H1 (cell line): ENCODE measurements around the gene TPST2. TPM values are rescaled to one million over a fixed set of nuclear protein-coding genes. Genes with fewer than 3 reads are reported as not detected.

ENCODE experiments used
- CTCF ChIA-PET: fragments of 300-600 bp; sonication (Branson Sonifier 250); formaldehyde crosslinking; loops from one replicate; lab custom pipeline; 2021; ENCODE audit not compliant: partially characterized antibody; lab: Charles Lee
- POLR2A ChIA-PET: fragments of 300-600 bp; sonication (Branson Sonifier 250); formaldehyde crosslinking; loops from one replicate; lab custom pipeline; 2021; ENCODE audit warnings: inconsistent platforms; ENCODE audit not compliant: partially characterized antibody; lab: Charles Lee
- DNase-seq, 2 experiments: peaks; one replicate each; pipeline versions ENCODE4 v3.0.0 to v3.0.0-alpha.2; 2010 to 2022; ENCODE audit warnings: low spot score in 2 of 2, low read depth in 1 of 2, mixed read lengths in 1 of 2
- FAIRE-seq: peaks from 2 replicates; lab custom pipeline; 2011; peaks lifted over from hg19 to GRCh38; lab: Jason Lieb, UNC
- H2AFZ ChIP-seq: 2 replicates; pipeline ENCODE4 v1.8.1; 2012; ENCODE audit warnings: low read length, inconsistent platforms
- H2AK5ac ChIP-seq: 2 replicates; pipeline ENCODE4 v1.6.1; 2013; ENCODE audit warnings: low read depth, low read length
- H2BK120ac ChIP-seq: replicated peaks from 2 replicates; pipeline ENCODE3; 2013; ENCODE audit warnings: low read depth, low read length, inconsistent platforms
- H2BK12ac ChIP-seq: 2 replicates; pipeline ENCODE4 v1.6.1; 2013; ENCODE audit warnings: low read depth, low read length
- H2BK15ac ChIP-seq: 2 replicates; pipeline ENCODE4 v1.6.1; 2013; ENCODE audit warnings: low read length
- H2BK20ac ChIP-seq: 2 replicates; pipeline ENCODE4 v1.6.1; 2013; ENCODE audit warnings: low read length
- H2BK5ac ChIP-seq: 2 replicates; pipeline ENCODE4 v1.6.1; 2013; ENCODE audit warnings: low read depth, low read length
- H3K14ac ChIP-seq: 2 replicates; pipeline ENCODE4 v1.6.1; 2013; ENCODE audit warnings: inconsistent platforms; ENCODE audit not compliant: insufficient read length
- H3K18ac ChIP-seq: 2 replicates; pipeline ENCODE4 v1.6.1; 2013; ENCODE audit warnings: low read length; ENCODE audit errors: extremely low read depth
- H3K23ac ChIP-seq: 2 replicates; pipeline ENCODE4 v1.6.1; 2013; ENCODE audit warnings: inconsistent platforms; ENCODE audit not compliant: insufficient read length
- H3K23me2 ChIP-seq: 2 replicates; pipeline ENCODE4 v1.6.1; 2013; ENCODE audit warnings: low read depth, low read length
- H3K27ac ChIP-seq: 2 replicates; pipeline ENCODE4 v1.6.1; 2011; ENCODE audit warnings: low read depth, low read length, inconsistent platforms
- H3K27me3 ChIP-seq, 4 experiments: replicated peaks in 1 of 4; 1 replicate in 1 of 4; 2 replicates in 3 of 4; pipeline versions ENCODE4 v1.6.1 to v1.8.1; 2011 to 2013; ENCODE audit warnings: low read length in 3 of 4, mild to moderate bottlenecking in 3 of 4, inconsistent platforms in 2 of 4, mixed read lengths in 2 of 4, moderate library complexity in 1 of 4; ENCODE audit not compliant: control insufficient read depth in 3 of 4, insufficient read depth in 3 of 4; ENCODE audit errors: extremely low read depth in 1 of 4
- H3K36me3 ChIP-seq, 4 experiments: 2 replicates each; pipeline versions ENCODE4 v1.6.1 to v1.8.1; 2011 to 2013; ENCODE audit warnings: mild to moderate bottlenecking in 4 of 4, low read length in 3 of 4, moderate library complexity in 2 of 4, control low read depth in 1 of 4, inconsistent platforms in 1 of 4; ENCODE audit not compliant: insufficient read depth in 4 of 4, control insufficient read depth in 2 of 4
- H3K4ac ChIP-seq: replicated peaks from 2 replicates; pipeline ENCODE3; 2013; ENCODE audit warnings: low read length, low read depth, mixed read lengths, inconsistent platforms; ENCODE audit not compliant: insufficient read length
- H3K4me1 ChIP-seq, 4 experiments: replicated peaks in 1 of 4; 1 replicate in 1 of 4; 2 replicates in 3 of 4; pipeline versions ENCODE4 v1.6.1 to v1.8.1; 2011 to 2013; ENCODE audit warnings: low read length in 3 of 4, inconsistent platforms in 2 of 4, mixed read lengths in 1 of 4; ENCODE audit not compliant: insufficient read depth in 4 of 4, control insufficient read depth in 3 of 4
- H3K4me2 ChIP-seq, 2 experiments: 2 replicates each; pipeline versions ENCODE4 v1.6.1 to v1.8.1; 2011 to 2013; ENCODE audit warnings: low read depth in 2 of 2, low read length in 2 of 2, control low read depth in 1 of 2, inconsistent platforms in 1 of 2, mild to moderate bottlenecking in 1 of 2; ENCODE audit not compliant: insufficient read depth in 1 of 2
- H3K4me3 ChIP-seq, 4 experiments: fragments of 200-600, 300-600 bp in 1 of 4; sonication (generic), shearing (Covaris generic), sonication (Bioruptor Twin) in 1 of 4; 2 replicates each; pipeline versions ENCODE4 v1.5.1 to v1.8.1; 2011 to 2016; ENCODE audit warnings: low read length in 4 of 4, low read depth in 3 of 4, control low read depth in 2 of 4, inconsistent platforms in 2 of 4, mild to moderate bottlenecking in 2 of 4, mixed read lengths in 1 of 4, moderate library complexity in 1 of 4; ENCODE audit not compliant: insufficient read depth in 2 of 4; ENCODE audit errors: extremely low read depth in 1 of 4
- H3K56ac ChIP-seq: replicated peaks from 2 replicates; pipeline ENCODE3; 2013; ENCODE audit warnings: low read depth, mild to moderate bottlenecking, mixed read lengths, low read length, inconsistent platforms; ENCODE audit not compliant: insufficient read length
- H3K79me1 ChIP-seq: 2 replicates; pipeline ENCODE4 v1.6.1; 2013; ENCODE audit warnings: low read depth, low read length, control low read depth
- H3K79me2 ChIP-seq, 2 experiments: 2 replicates each; pipeline versions ENCODE4 v1.6.1 to v1.8.1; 2012 to 2013; ENCODE audit warnings: low read length in 2 of 2, mild to moderate bottlenecking in 2 of 2, inconsistent platforms in 1 of 2; ENCODE audit not compliant: insufficient read depth in 2 of 2, control insufficient read depth in 1 of 2
- H3K9ac ChIP-seq, 4 experiments: replicated peaks in 1 of 4; 1 replicate in 1 of 4; 2 replicates in 3 of 4; pipeline versions ENCODE4 v1.6.1 to v1.8.1; 2011 to 2013; ENCODE audit warnings: low read depth in 3 of 4, low read length in 3 of 4, control low read depth in 2 of 4, mild to moderate bottlenecking in 2 of 4, moderate library complexity in 2 of 4, inconsistent platforms in 1 of 4; ENCODE audit errors: extremely low read depth in 1 of 4
- H3K9me3 ChIP-seq, 2 experiments: 2 replicates each; pipeline versions ENCODE4 v1.6.1 to v1.8.1; 2012 to 2013; ENCODE audit warnings: mild to moderate bottlenecking in 2 of 2, moderate library complexity in 2 of 2, control low read depth in 1 of 2, inconsistent platforms in 1 of 2, low read depth in 1 of 2, low read length in 1 of 2, mixed read lengths in 1 of 2; ENCODE audit not compliant: insufficient read depth in 2 of 2
- H4K20me1 ChIP-seq, 2 experiments: replicated peaks in 1 of 2; 2 replicates each; pipeline versions ENCODE3 to v1.8.1; 2011 to 2013; ENCODE audit warnings: inconsistent platforms in 2 of 2, low read length in 2 of 2, mild to moderate bottlenecking in 1 of 2; ENCODE audit not compliant: insufficient read depth in 2 of 2, control insufficient read depth in 1 of 2
- H4K5ac ChIP-seq: 2 replicates; pipeline ENCODE4 v1.6.1; 2013; ENCODE audit warnings: low read length, low read depth, mixed read lengths, inconsistent platforms; ENCODE audit not compliant: insufficient read length
- H4K8ac ChIP-seq: 2 replicates; pipeline ENCODE4 v1.8.0; 2013; ENCODE audit warnings: mild to moderate bottlenecking, moderate library complexity, low read length, inconsistent platforms; ENCODE audit not compliant: insufficient read depth; ENCODE audit errors: extremely low read depth
- H4K91ac ChIP-seq: replicated peaks from 2 replicates; pipeline ENCODE3; 2013; ENCODE audit warnings: low read length, mixed read lengths, inconsistent platforms; ENCODE audit not compliant: insufficient read length
- ASH2L ChIP-seq: fragments of 200-600, 300-600 bp; sonication (generic); IDR thresholded peaks from one replicate; pipeline ENCODE4 v1.7.1; 2017; ENCODE audit warnings: low read length
- KDM4A ChIP-seq: IDR thresholded peaks from one replicate; pipeline ENCODE4 v1.7.1; 2012; ENCODE audit warnings: low read depth, mild to moderate bottlenecking, moderate library complexity, low read length, inconsistent platforms; ENCODE audit not compliant: severe bottlenecking
- MAX ChIP-seq: IDR thresholded peaks from 2 replicates; pipeline ENCODE4 v1.6.1; 2012; ENCODE audit warnings: inconsistent platforms
- POLR2A ChIP-seq, 2 experiments: IDR thresholded peaks; 1 replicate in 1 of 2; 2 replicates in 1 of 2; pipeline ENCODE4 v1.6.1; 2011; ENCODE audit warnings: low read depth in 2 of 2, low read length in 2 of 2, mild to moderate bottlenecking in 2 of 2; ENCODE audit errors: control extremely low read depth in 1 of 2
- RBBP5 ChIP-seq: IDR thresholded peaks from 2 replicates; pipeline ENCODE4 v1.7.1; 2012; ENCODE audit warnings: low read depth, mild to moderate bottlenecking, inconsistent platforms, low read length, moderate library complexity, borderline replicate concordance
- SIN3A ChIP-seq, 2 experiments: IDR thresholded peaks in 1 of 2; conservative IDR thresholded peaks in 1 of 2; 2 replicates each; pipeline ENCODE4 v1.6.1; 2011 to 2012; ENCODE audit warnings: low read length in 2 of 2, improper control_type of control experiment in 1 of 2, low read depth in 1 of 2, mild to moderate bottlenecking in 1 of 2
- WGBS, 2 experiments: shearing (Covaris generic) in 1 of 2; methylation state at CpG; one replicate each; pipeline versions ENCODE4 v1.1.6 to v1.1.7; 2013 to 2015; ENCODE audit warnings: low lambda C conversion rate in 2 of 2, mixed read lengths in 2 of 2, inconsistent platforms in 1 of 2, low coverage in 1 of 2, missing lambda C conversion rate in 1 of 2; ENCODE audit not compliant: insufficient replicate concordance in 2 of 2, insufficient coverage in 1 of 2, insufficient read length in 1 of 2; ENCODE audit errors: extremely low coverage in 1 of 2, missing lambda C conversion rate in 1 of 2; 5-methylcytosine and 5-hydroxymethylcytosine counted together
- polyA plus RNA-seq, 7 experiments: library from polyadenylated mRNA; depleted of rRNA in 3 of 7; stranded (reverse) in 5 of 7; unstranded in 2 of 7; fragments of >200 nt in 5 of 7; fragments of 200-250 nt in 2 of 7; gene quantifications; 1 replicate in 5 of 7; 2 replicates in 1 of 7; 4 replicates in 1 of 7; pipeline versions ENCODE4 v1.2.1 to v1.2.3, GENCODE V29; 2011 to 2013; ENCODE audit warnings: missing spikeins in 2 of 7, mixed read lengths in 2 of 7
- total RNA-seq: library from RNA; stranded (reverse); fragmentation: NEBNext Ultra II Directional; extraction: Animal tissue kit (Norgen Biotek cat#: 25700); gene quantifications from 2 replicates; pipeline ENCODE4 v1.2.1, GENCODE V29; 2021

The TPST2 gene
- total and polyA plus RNA-seq, 2 of the 8 experiments (the other 6 are each of a cell fraction or from before 2014, with no cell fraction given), result 58.8 to 143 TPM

DNA sequence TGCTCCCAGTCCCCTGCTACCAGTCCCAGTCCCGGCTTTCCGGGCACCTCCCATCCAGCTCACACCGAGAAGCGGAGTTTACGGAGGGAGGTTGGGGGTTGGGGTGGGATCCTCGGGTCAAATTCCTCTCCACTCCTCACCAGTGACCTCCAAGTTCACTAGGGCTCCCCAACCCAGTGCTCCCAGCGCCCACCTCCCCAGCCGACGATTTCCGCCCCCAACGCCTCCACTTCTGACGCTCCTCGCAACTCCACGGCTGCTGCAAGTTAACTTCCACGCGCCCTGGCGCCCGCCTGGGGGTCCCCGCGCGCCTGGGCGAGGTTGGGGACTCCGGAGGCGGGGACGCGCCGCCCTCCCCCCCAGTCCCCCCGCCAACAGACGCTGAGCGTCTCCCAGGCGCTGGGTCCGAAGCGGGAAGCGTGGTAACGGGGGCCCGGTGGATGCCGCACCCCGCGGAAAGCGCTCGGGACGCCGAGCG lies 526 bp downstream of the TPST2 start:
- Histone ChIP-seq H2BK15ac (0 out of 2 replicates have a peak overlapping the region, but pooled peaks have one; percentile 61), H4K91ac (peak overlapping the region; percentile 70), H2BK20ac (no peak overlapping the region), H3K4me1 (peaks cover 0 to 15% (median 4%) of the 10 kb centered on the region in 4 experiments; a peak in 6 of 7 replicates), H3K23me2 (peaks cover 5% of the 10 kb centered on the region; the same call in 1 of the 2 replicates), H2AFZ (no peak overlapping the region), H3K56ac (no peak overlapping the region), H2BK5ac (peak overlapping the region; percentile 69; the same call in 1 of the 2 replicates)
- FAIRE-seq, result no peak
- 2% methylated on average over 29 of the region's 44 CpGs; no CpG with 5 or more reads in 1 of the 2 experiments for WGBS, 2 experiments
- peak in 1 of 2 experiments; percentile 61 for DNase-seq
- TF ChIP-seq POLR2A (IDR thresholded peaks at IDR 0.05; ENCODE audit: control extremely low read depth in 1 of 2, low read depth in 2 of 2, low read length in 2 of 2), result no peak
- peak; percentile 32 for TF ChIP-seq KDM4A
- TF ChIP-seq SIN3A (conservative IDR thresholded peaks at IDR 0.05 in 1 of 2, IDR thresholded peaks at IDR 0.05 in 1 of 2; ENCODE audit: low read depth in 1 of 2, low read length in 2 of 2), result 0 out of 4 replicates have a peak, but pooled peaks of 1 of the 2 experiments have one; percentile 61
- TF ChIP-seq MAX, result peak; percentile 2; the same call in 1 of the 2 replicates
- 0 out of 2 replicates have a peak, but pooled peaks have one; percentile 69 for TF ChIP-seq RBBP5
- TF ChIP-seq ASH2L, result peak; percentile 20
- TF ChIP-seq, all 59 proteins: peak for 5
- H4K5ac ChIP-seq, result no peak overlapping the region
- peaks cover 0 to 5% (median 0%) of the 10 kb centered on the region in 4 experiments; a peak in 1 of 8 replicates for H3K36me3 ChIP-seq
- CTCF ChIA-PET, result interaction anchor here (0.6 to 1.4 kb wide), 4 partner anchors 9 to 89 kb away, joined by 3 to 4 read pairs (median 4); no protein-coding TSS in a partner anchor
- H4K20me1 ChIP-seq, result peaks cover 4 to 8% of the 10 kb centered on the region in 2 experiments
- H3K14ac ChIP-seq, result no peak overlapping the region
- H4K8ac ChIP-seq, result no peak overlapping the region; the same call in 1 of the 2 replicates
- 0 out of 2 replicates have a peak overlapping the region, but pooled peaks have one; percentile 6 for H2BK12ac ChIP-seq
- H3K23ac ChIP-seq, result no peak overlapping the region
- H3K9me3 ChIP-seq, result no peaks in the 10 kb centered on the region
- H3K79me2 ChIP-seq, result peaks cover 10 to 52% of the 10 kb centered on the region in 2 experiments; a peak in 3 of 4 replicates
- H2BK120ac ChIP-seq, result no peak overlapping the region
- H3K18ac ChIP-seq, result peak overlapping the region; percentile 64
- peak overlapping the region; percentile 26 to 70 (median 50); a peak in 6 of 7 replicates for H3K9ac ChIP-seq
- H3K27ac ChIP-seq, result peak overlapping the region; percentile 51; the same call in 1 of the 2 replicates
- peak overlapping the region; percentile 81 to 84 for H3K4me2 ChIP-seq
- H3K27me3 ChIP-seq, result no peaks in the 10 kb centered on the region
- H3K79me1 ChIP-seq, result peaks cover 4% of the 10 kb centered on the region
- POLR2A ChIA-PET, result interaction anchor here (0.6 to 2.2 kb wide), 7 partner anchors 9 to 315 kb away, joined by 3 to 9 read pairs (median 4); no protein-coding TSS in a partner anchor
- H2AK5ac ChIP-seq, result no peak overlapping the region
- H3K4ac ChIP-seq, result no peak overlapping the region
- peak overlapping the region; percentile 64 to 100 (median 70) for H3K4me3 ChIP-seq
